Kidney epithelial cell (primary cell): ENCODE results near the gene APOL5. TPM values are rescaled to one million over a fixed set of nuclear protein-coding genes. Genes with fewer than 3 reads are reported as not detected.

ENCODE experiments used
- DNase-seq: peaks from one replicate; pipeline ENCODE4 v3.0.0-alpha.2; 2010; ENCODE audit warnings: low read depth
- H3K27me3 ChIP-seq: 2 replicates; pipeline ENCODE4 v1.6.0; 2011; ENCODE audit warnings: low read length; ENCODE audit not compliant: control insufficient read depth, insufficient read depth
- H3K36me3 ChIP-seq: 2 replicates; pipeline ENCODE4 v1.5.1; 2011; ENCODE audit warnings: low read length; ENCODE audit not compliant: control insufficient read depth, insufficient read depth
- H3K4me3 ChIP-seq: 2 replicates; pipeline ENCODE4 v1.5.1; 2011; ENCODE audit warnings: low read depth, mild to moderate bottlenecking, control low read depth, low read length
- CTCF ChIP-seq: IDR thresholded peaks from 2 replicates; pipeline ENCODE4 v1.5.1; 2011; ENCODE audit warnings: mild to moderate bottlenecking, moderate library complexity, low read length, control low read depth, inconsistent platforms; ENCODE audit not compliant: insufficient read depth, poor library complexity, severe bottlenecking
- total RNA-seq: library from RNA; depleted of rRNA; stranded (reverse); fragments of >200 nt; gene quantifications from 2 replicates; pipeline ENCODE4 v1.2.3, GENCODE V29; 2015

The APOL5 gene
- total RNA-seq, 1 donor from 2014 or later = not detected

- no peak for DNase-seq
- H3K36me3 ChIP-seq = peaks cover 2% of the 10 kb centered on the region
- no peaks in the 10 kb centered on the region for H3K27me3 ChIP-seq
- TF ChIP-seq CTCF = no peak
- H3K4me3 ChIP-seq = no peak overlapping the region
Measured at GRCh38 chr22:35739931-35740380, 22.3 kb downstream of the APOL5 start.

- Histone ChIP-seq H3K36me3 (peaks cover 2% of the 10 kb centered on the region), H3K4me3 (no peak overlapping the region), H3K27me3 (no peaks in the 10 kb centered on the region)
- DNase-seq = no peak
- no peak for TF ChIP-seq CTCF
Measured at GRCh38 chr22:35740616-35741015, 22.9 kb downstream of the APOL5 start.

DNA sequence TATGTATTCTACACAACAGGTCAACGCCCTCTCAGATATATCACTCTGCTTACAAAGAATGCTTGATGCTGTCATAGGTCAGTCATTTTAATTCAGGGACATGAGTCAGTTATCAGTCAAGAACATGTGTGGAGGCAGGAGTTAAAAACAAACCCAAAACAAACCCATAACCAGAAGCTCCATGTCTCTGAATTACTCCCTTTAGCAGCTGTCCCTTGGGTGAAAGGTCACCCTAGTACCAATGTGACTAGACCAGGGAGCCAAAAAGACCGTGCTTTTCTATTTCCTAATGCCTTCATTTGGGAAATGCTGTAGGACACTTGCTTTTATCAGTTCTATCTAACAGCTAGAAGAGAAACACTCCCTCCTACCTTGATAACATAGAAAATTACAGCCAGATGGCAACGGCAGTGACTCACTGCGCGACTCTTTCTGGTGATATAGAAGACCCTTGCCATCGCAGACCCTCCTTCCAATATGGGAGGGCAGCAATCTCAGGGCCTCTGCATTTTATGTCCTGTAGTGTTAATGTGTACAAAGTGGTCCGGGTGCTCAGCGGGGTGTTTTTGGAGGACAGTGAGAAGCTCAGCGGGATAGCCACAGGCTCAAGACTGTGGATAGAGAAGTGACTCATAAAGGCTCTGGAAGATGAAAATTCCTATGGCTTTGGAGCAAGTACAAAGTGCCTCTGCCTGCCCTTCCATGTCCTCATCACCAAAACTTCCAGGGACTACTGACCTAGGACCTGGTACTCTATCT lies 24.8 kb downstream of the APOL5 start:
- no peaks in the 10 kb centered on the region for H3K27me3 ChIP-seq
- no peak for TF ChIP-seq CTCF
- no peak overlapping the region for H3K4me3 ChIP-seq
- peaks cover 2% of the 10 kb centered on the region for H3K36me3 ChIP-seq
- peak; percentile 21 for DNase-seq

GRCh38 chr22:35743326-35743860 lies 25.7 kb downstream of the APOL5 start:
- Histone ChIP-seq H3K27me3 (no peaks in the 10 kb centered on the region), H3K36me3 (peaks cover 2% of the 10 kb centered on the region), H3K4me3 (no peak overlapping the region)
- no peak for DNase-seq
- TF ChIP-seq CTCF = no peak

DNA sequence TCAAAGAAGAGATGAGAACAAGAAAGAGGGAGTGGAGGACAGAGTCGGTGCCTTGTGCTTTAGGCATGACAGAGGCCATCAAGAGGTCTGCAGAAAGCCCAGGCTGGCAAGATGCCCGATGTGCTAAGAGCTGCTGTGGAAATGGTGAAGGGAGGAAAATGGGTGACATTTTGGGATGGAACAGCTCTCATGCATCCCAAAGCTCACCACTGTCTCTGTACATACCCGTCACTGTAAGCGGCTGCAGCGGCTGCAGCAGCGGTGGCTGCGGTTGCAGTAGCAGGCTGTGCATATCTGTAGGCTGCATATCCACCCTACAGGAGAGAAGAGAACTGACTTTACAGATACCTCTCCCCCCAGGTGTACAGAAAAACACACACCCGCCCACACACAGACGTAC lies 28.6 kb downstream of the APOL5 start:
- Histone ChIP-seq H3K4me3 (no peak overlapping the region), H3K36me3 (peaks cover 2% of the 10 kb centered on the region), H3K27me3 (no peaks in the 10 kb centered on the region)
- no peak for DNase-seq
- TF ChIP-seq CTCF = no peak
